ENCODE measurements around the gene RBFOX2. TPM values are rescaled to one million over a fixed set of nuclear protein-coding genes. Genes with fewer than 3 reads are reported as not detected.

RBFOX2 gene
- total and polyA plus RNA-seq, 8 donors, result 12.9 to 33.7 (median 16.7) TPM

- peak; percentile 71 to 80 (median 73) for ATAC-seq
- TF ChIP-seq CTCF (IDR thresholded peaks at IDR 0.05), result no peak
These were observed 40.7 kb upstream of the RBFOX2 start for GRCh38 chr22:36069368-36069767.

GRCh38 chr22:36068776-36069344 is 40.2 kb upstream of the RBFOX2 start:
- peak overlapping the region; percentile 22 to 76 (median 48) for H3K27ac ChIP-seq
- intact Hi-C loops (cut with DNase I), result loop anchor here in 1 of 3 donors (5.0 kb wide), 2 partner anchors 53 to 137 kb away; no protein-coding TSS in a partner anchor
- peak overlapping the region in 2 of 4 donors; percentile 21 to 36 for H3K4me3 ChIP-seq
- H3K36me3 ChIP-seq, result no peaks in the 10 kb centered on the region
- ATAC-seq (no peak), DNase-seq (no peak), FAIRE-seq (no peak)
- no peaks in the 10 kb centered on the region for H3K27me3 ChIP-seq
- WGBS, 2 donors, result 66 to 67% methylated on average over 6 of the region's 6 CpGs
- peaks cover 0 to 7% (median 0%) of the 10 kb centered on the region in 3 donors for H3K4me1 ChIP-seq
- TF ChIP-seq CTCF (IDR thresholded peaks at IDR 0.05), result no peak
- no peaks in the 10 kb centered on the region for H3K9me3 ChIP-seq

More at GRCh38 chr22:36069368-36069767, 40.7 kb upstream of the RBFOX2 start:
- no peaks in the 10 kb centered on the region for H3K9me3 ChIP-seq
- 36 to 49% methylated on average over 10 of the region's 10 CpGs for WGBS, 2 donors
- DNase-seq (peak; percentile 76 to 94 (median 88)), FAIRE-seq (no peak)
- no peaks in the 10 kb centered on the region for H3K27me3 ChIP-seq
- intact Hi-C loops (cut with DNase I), result loop anchor here in 1 of 3 donors (5.0 kb wide), 2 partner anchors 53 to 137 kb away; no protein-coding TSS in a partner anchor
- H3K4me3 ChIP-seq, result peak overlapping the region in 2 of 4 donors; percentile 21 to 36
- peaks cover 0 to 7% (median 0%) of the 10 kb centered on the region in 3 donors for H3K4me1 ChIP-seq
- H3K36me3 ChIP-seq, result no peaks in the 10 kb centered on the region
- peak overlapping the region; percentile 22 to 76 (median 48) for H3K27ac ChIP-seq

- Histone ChIP-seq H3K27ac (no peak overlapping the region), H3K27me3 (no peaks in the 10 kb centered on the region), H3K4me3 (no peak overlapping the region), H3K36me3 (no peaks in the 10 kb centered on the region), H3K9me3 (no peaks in the 10 kb centered on the region), H3K4me1 (peaks cover 0 to 7% (median 0%) of the 10 kb centered on the region in 3 donors)
- DNase-seq, result no peak
- intact Hi-C loops (cut with DNase I), result loop anchor here in 1 of 3 donors (5.0 kb wide), 2 partner anchors 55 to 135 kb away; no protein-coding TSS in a partner anchor
- FAIRE-seq, result no peak
- no peak for ATAC-seq
- TF ChIP-seq CTCF (IDR thresholded peaks at IDR 0.05), result no peak
These were observed 38.6 kb upstream of the RBFOX2 start for GRCh38 chr22:36067235-36067558.

GRCh38 chr22:36065775-36066544 is 37.3 kb upstream of the RBFOX2 start:
- peak overlapping the region; percentile 62 to 86 (median 76) for H3K27ac ChIP-seq
- FAIRE-seq (no peak), ATAC-seq (peak; percentile 88 to 95 (median 90)), DNase-seq (peak; percentile 90 to 98 (median 95))
- H3K9me3 ChIP-seq, result no peaks in the 10 kb centered on the region
- peak; percentile 100 for TF ChIP-seq CTCF (IDR thresholded peaks at IDR 0.05)
- H3K4me3 ChIP-seq, result peak overlapping the region; percentile 14 to 54 (median 38)
- 1 to 2% methylated on average over 52 to 54 of the region's 54 CpGs for WGBS, 2 donors
- no peaks in the 10 kb centered on the region for H3K27me3 ChIP-seq
- intact Hi-C loops (cut with DNase I), result loop anchor here in 1 of 3 donors (5.0 kb wide), 2 partner anchors 56 to 134 kb away; no protein-coding TSS in a partner anchor
- peaks cover 0 to 7% (median 0%) of the 10 kb centered on the region in 3 donors for H3K4me1 ChIP-seq
- H3K36me3 ChIP-seq, result no peaks in the 10 kb centered on the region

Data from pancreas (tissue), 10 donors.